CD14-positive monocyte (primary cell): ENCODE results near the gene KRT2. TPM values are rescaled to one million over a fixed set of nuclear protein-coding genes. Genes with fewer than 3 reads are reported as not detected.

Experiments used
- DNase-seq, 3 donors: peaks; one replicate each; pipeline ENCODE4 v3.0.0-alpha.2; 2011 to 2022
- H2AFZ ChIP-seq: 2 replicates; pipeline ENCODE4 v1.6.0; 2012; ENCODE audit warnings: mild to moderate bottlenecking, low read depth, low read length, inconsistent platforms; ENCODE audit not compliant: insufficient read depth, poor library complexity, severe bottlenecking
- H3K27ac ChIP-seq, 2 donors: 1 replicate in 1 of 2; 2 replicates in 1 of 2; pipeline ENCODE4 v1.5.1; 2012 to 2013; ENCODE audit warnings: low read length in 2 of 2, control low read depth in 1 of 2, inconsistent platforms in 1 of 2, low read depth in 1 of 2, mild to moderate bottlenecking in 1 of 2
- H3K27me3 ChIP-seq, 2 donors: one replicate each; pipeline versions ENCODE4 v1.6.0 to v1.6.1; 2011 to 2013; ENCODE audit warnings: low read length in 2 of 2; ENCODE audit not compliant: control insufficient read depth in 2 of 2, insufficient read depth in 2 of 2
- H3K36me3 ChIP-seq, 2 donors: replicated peaks in 1 of 2; 1 replicate in 1 of 2; 2 replicates in 1 of 2; pipeline versions ENCODE4 v1.5.1 to v1.6.1; 2012 to 2013; ENCODE audit warnings: low read length in 2 of 2, control low read depth in 1 of 2, inconsistent platforms in 1 of 2, mild to moderate bottlenecking in 1 of 2; ENCODE audit not compliant: insufficient read depth in 2 of 2, control insufficient read depth in 1 of 2
- H3K4me1 ChIP-seq, 2 donors: 1 replicate in 1 of 2; 2 replicates in 1 of 2; pipeline versions ENCODE4 v1.5.1 to v1.6.1; 2012 to 2013; ENCODE audit warnings: low read length in 2 of 2, control low read depth in 1 of 2, inconsistent platforms in 1 of 2, mild to moderate bottlenecking in 1 of 2, moderate library complexity in 1 of 2; ENCODE audit not compliant: insufficient read depth in 2 of 2, control insufficient read depth in 1 of 2
- H3K4me2 ChIP-seq: replicated peaks from 2 replicates; pipeline ENCODE3; 2012; ENCODE audit warnings: low read length, moderate library complexity, mild to moderate bottlenecking; ENCODE audit not compliant: poor library complexity, severe bottlenecking; ENCODE audit errors: extremely low read depth
- H3K4me3 ChIP-seq, 3 experiments: fragments of 200-600 bp in 1 of 3; sonication (generic) in 1 of 3; replicated peaks in 1 of 3; 1 replicate in 2 of 3; 2 replicates in 1 of 3; pipeline ENCODE4 v1.5.1; 2011 to 2013; ENCODE audit warnings: low read length in 3 of 3, mild to moderate bottlenecking in 3 of 3, control low read depth in 2 of 3, low read depth in 2 of 3, inconsistent platforms in 1 of 3, moderate library complexity in 1 of 3
- H3K79me2 ChIP-seq: 2 replicates; pipeline ENCODE4 v1.6.0; 2012; ENCODE audit warnings: mild to moderate bottlenecking, control low read depth, inconsistent platforms, low read length, moderate library complexity; ENCODE audit not compliant: insufficient read depth
- H3K9ac ChIP-seq: 2 replicates; pipeline ENCODE4 v1.6.0; 2017; ENCODE audit warnings: low read length, mild to moderate bottlenecking; ENCODE audit not compliant: insufficient read depth, poor library complexity, severe bottlenecking
- H3K9me3 ChIP-seq, 2 donors: replicated peaks in 1 of 2; 1 replicate in 1 of 2; 2 replicates in 1 of 2; pipeline versions ENCODE4 v1.5.1 to v1.6.1; 2012 to 2013; ENCODE audit warnings: low read length in 2 of 2, control low read depth in 1 of 2; ENCODE audit not compliant: control insufficient read depth in 1 of 2, insufficient read depth in 1 of 2
- H4K20me1 ChIP-seq: 2 replicates; pipeline ENCODE4 v1.6.0; 2012; ENCODE audit warnings: mild to moderate bottlenecking, low read length, control low read depth, moderate library complexity; ENCODE audit not compliant: insufficient read depth
- H3K27ac Mint-ChIP-seq, 7 donors: one replicate each; pipeline ENCODE4 v1.8.0; 2020; ENCODE audit warnings: mild to moderate bottlenecking in 7 of 7, mixed read lengths in 7 of 7, moderate library complexity in 6 of 7, inconsistent platforms in 2 of 7
- H3K27me3 Mint-ChIP-seq, 3 donors: one replicate each; pipeline ENCODE4 v1.8.0; 2021 to 2022; ENCODE audit warnings: low read depth in 3 of 3, mild to moderate bottlenecking in 3 of 3, mixed read lengths in 3 of 3, moderate library complexity in 3 of 3, inconsistent platforms in 1 of 3
- H3K36me3 Mint-ChIP-seq, 2 donors: one replicate each; pipeline ENCODE4 v1.8.0; 2020; ENCODE audit warnings: mixed read lengths in 2 of 2, inconsistent platforms in 1 of 2, mild to moderate bottlenecking in 1 of 2
- H3K4me1 Mint-ChIP-seq: one replicate; pipeline ENCODE4 v1.8.0; 2020; ENCODE audit warnings: mild to moderate bottlenecking, mixed read lengths
- H3K4me3 Mint-ChIP-seq, 2 donors: one replicate each; pipeline ENCODE4 v1.8.0; 2020; ENCODE audit warnings: mild to moderate bottlenecking in 2 of 2, mixed read lengths in 2 of 2, moderate library complexity in 1 of 2
- H3K9me3 Mint-ChIP-seq, 7 donors: one replicate each; pipeline ENCODE4 v1.8.0; 2020 to 2022; ENCODE audit warnings: mixed read lengths in 7 of 7, mild to moderate bottlenecking in 6 of 7, moderate library complexity in 6 of 7, inconsistent platforms in 2 of 7
- CTCF ChIP-seq: fragments of 200-600 bp; IDR thresholded peaks from one replicate; pipeline ENCODE4 v1.8.0; 2022; ENCODE audit warnings: antibody characterized with exemption, mild to moderate bottlenecking
- WGBS: methylation state at CpG from one replicate; pipeline ENCODE4 v1.1.5; 2013; ENCODE audit warnings: missing lambda C conversion rate; ENCODE audit not compliant: insufficient coverage; 5-methylcytosine and 5-hydroxymethylcytosine counted together
- intact Hi-C, 2 donors: fragments of 100-400 bp; cut with micrococcal nuclease; formaldehyde crosslinking; loops; one replicate each; pipeline versions ENCODE4 v1.15.0 to v1.15.1; 2023
- polyA plus RNA-seq, 3 donors: library from polyadenylated mRNA; depleted of rRNA in 1 of 3; unstranded in 2 of 3; stranded (reverse) in 1 of 3; fragments of 300-500 nt in 2 of 3; fragments of >200 nt in 1 of 3; fragmentation: Illumina TruSeq in 2 of 3; gene quantifications; 1 replicate in 2 of 3; 2 replicates in 1 of 3; pipeline ENCODE4 v1.2.3, GENCODE V29; 2012 to 2021

The KRT2 gene
- polyA plus RNA-seq, 3 donors: not detected

GRCh38 chr12:52673217-52673616, 21.2 kb upstream of the KRT2 start:
- Mint-ChIP-seq H3K27ac (no peak overlapping the region), H3K27me3 (peaks cover 0 to 2% (median 0%) of the 10 kb centered on the region in 3 donors), H3K4me1 (no peaks in the 10 kb centered on the region), H3K4me3 (no peak overlapping the region), H3K9me3 (no peaks in the 10 kb centered on the region), H3K36me3 (no peaks in the 10 kb centered on the region)
- no peak overlapping the region for H3K4me2 ChIP-seq
- H4K20me1 ChIP-seq: no peaks in the 10 kb centered on the region
- H3K79me2 ChIP-seq: no peaks in the 10 kb centered on the region
- no peak for TF ChIP-seq CTCF
- H2AFZ ChIP-seq: no peak overlapping the region
- H3K36me3 ChIP-seq: no peaks in the 10 kb centered on the region
- WGBS: 83% methylated on average over 4 of the region's 5 CpGs
- no peak for DNase-seq
- H3K27ac ChIP-seq: no peak overlapping the region
- no peaks in the 10 kb centered on the region for H3K27me3 ChIP-seq
- H3K9ac ChIP-seq: no peak overlapping the region
- no peak overlapping the region for H3K4me3 ChIP-seq
- intact Hi-C loops: no loop called here
- H3K9me3 ChIP-seq: no peaks in the 10 kb centered on the region
- no peaks in the 10 kb centered on the region for H3K4me1 ChIP-seq

- WGBS: no CpG with 5 or more reads among the region's 2 CpGs
- Histone ChIP-seq H3K4me1 (no peaks in the 10 kb centered on the region), H2AFZ (no peak overlapping the region), H3K4me2 (no peak overlapping the region), H3K27me3 (no peaks in the 10 kb centered on the region), H3K9ac (no peak overlapping the region), H4K20me1 (no peaks in the 10 kb centered on the region), H3K4me3 (no peak overlapping the region), H3K79me2 (no peaks in the 10 kb centered on the region), H3K9me3 (no peaks in the 10 kb centered on the region), H3K27ac (no peak overlapping the region), H3K36me3 (no peaks in the 10 kb centered on the region)
- Mint-ChIP-seq H3K36me3 (no peaks in the 10 kb centered on the region), H3K4me1 (no peaks in the 10 kb centered on the region), H3K4me3 (no peak overlapping the region), H3K9me3 (no peaks in the 10 kb centered on the region), H3K27ac (no peak overlapping the region), H3K27me3 (peaks cover 0 to 2% (median 0%) of the 10 kb centered on the region in 3 donors)
- no peak for DNase-seq
- intact Hi-C loops: no loop called here
- no peak for TF ChIP-seq CTCF
Measured at GRCh38 chr12:52672321-52672933, 20.4 kb upstream of the KRT2 start.
